H1 (cell line): ENCODE results near the gene ATPAF1. TPM values are rescaled to one million over a fixed set of nuclear protein-coding genes. Genes with fewer than 3 reads are reported as not detected.
A peak's percentile ranks its signal among the peaks of the same experiment; 100 is the strongest.

Source experiments
- CTCF ChIA-PET: fragments of 300-600 bp; sonication (Branson Sonifier 250); formaldehyde crosslinking; loops from one replicate; lab custom pipeline; 2021; ENCODE audit not compliant: partially characterized antibody; lab: Charles Lee
- POLR2A ChIA-PET: fragments of 300-600 bp; sonication (Branson Sonifier 250); formaldehyde crosslinking; loops from one replicate; lab custom pipeline; 2021; ENCODE audit warnings: inconsistent platforms; ENCODE audit not compliant: partially characterized antibody; lab: Charles Lee
- DNase-seq, 2 experiments: peaks; one replicate each; pipeline versions ENCODE4 v3.0.0 to v3.0.0-alpha.2; 2010 to 2022; ENCODE audit warnings: low spot score in 2 of 2, low read depth in 1 of 2, mixed read lengths in 1 of 2
- FAIRE-seq: peaks from 2 replicates; lab custom pipeline; 2011; peaks lifted over from hg19 to GRCh38; lab: Jason Lieb, UNC
- H2AFZ ChIP-seq: 2 replicates; pipeline ENCODE4 v1.8.1; 2012; ENCODE audit warnings: low read length, inconsistent platforms
- H2AK5ac ChIP-seq: 2 replicates; pipeline ENCODE4 v1.6.1; 2013; ENCODE audit warnings: low read depth, low read length
- H2BK120ac ChIP-seq: replicated peaks from 2 replicates; pipeline ENCODE3; 2013; ENCODE audit warnings: low read depth, low read length, inconsistent platforms
- H2BK12ac ChIP-seq: 2 replicates; pipeline ENCODE4 v1.6.1; 2013; ENCODE audit warnings: low read depth, low read length
- H2BK15ac ChIP-seq: 2 replicates; pipeline ENCODE4 v1.6.1; 2013; ENCODE audit warnings: low read length
- H2BK20ac ChIP-seq: 2 replicates; pipeline ENCODE4 v1.6.1; 2013; ENCODE audit warnings: low read length
- H2BK5ac ChIP-seq: 2 replicates; pipeline ENCODE4 v1.6.1; 2013; ENCODE audit warnings: low read depth, low read length
- H3K14ac ChIP-seq: 2 replicates; pipeline ENCODE4 v1.6.1; 2013; ENCODE audit warnings: inconsistent platforms; ENCODE audit not compliant: insufficient read length
- H3K18ac ChIP-seq: 2 replicates; pipeline ENCODE4 v1.6.1; 2013; ENCODE audit warnings: low read length; ENCODE audit errors: extremely low read depth
- H3K23ac ChIP-seq: 2 replicates; pipeline ENCODE4 v1.6.1; 2013; ENCODE audit warnings: inconsistent platforms; ENCODE audit not compliant: insufficient read length
- H3K23me2 ChIP-seq: 2 replicates; pipeline ENCODE4 v1.6.1; 2013; ENCODE audit warnings: low read depth, low read length
- H3K27ac ChIP-seq: 2 replicates; pipeline ENCODE4 v1.6.1; 2011; ENCODE audit warnings: low read depth, low read length, inconsistent platforms
- H3K27me3 ChIP-seq, 4 experiments: replicated peaks in 1 of 4; 1 replicate in 1 of 4; 2 replicates in 3 of 4; pipeline versions ENCODE4 v1.6.1 to v1.8.1; 2011 to 2013; ENCODE audit warnings: low read length in 3 of 4, mild to moderate bottlenecking in 3 of 4, inconsistent platforms in 2 of 4, mixed read lengths in 2 of 4, moderate library complexity in 1 of 4; ENCODE audit not compliant: control insufficient read depth in 3 of 4, insufficient read depth in 3 of 4; ENCODE audit errors: extremely low read depth in 1 of 4
- H3K36me3 ChIP-seq, 4 experiments: 2 replicates each; pipeline versions ENCODE4 v1.6.1 to v1.8.1; 2011 to 2013; ENCODE audit warnings: mild to moderate bottlenecking in 4 of 4, low read length in 3 of 4, moderate library complexity in 2 of 4, control low read depth in 1 of 4, inconsistent platforms in 1 of 4; ENCODE audit not compliant: insufficient read depth in 4 of 4, control insufficient read depth in 2 of 4
- H3K4ac ChIP-seq: replicated peaks from 2 replicates; pipeline ENCODE3; 2013; ENCODE audit warnings: low read length, low read depth, mixed read lengths, inconsistent platforms; ENCODE audit not compliant: insufficient read length
- H3K4me1 ChIP-seq, 4 experiments: replicated peaks in 1 of 4; 1 replicate in 1 of 4; 2 replicates in 3 of 4; pipeline versions ENCODE4 v1.6.1 to v1.8.1; 2011 to 2013; ENCODE audit warnings: low read length in 3 of 4, inconsistent platforms in 2 of 4, mixed read lengths in 1 of 4; ENCODE audit not compliant: insufficient read depth in 4 of 4, control insufficient read depth in 3 of 4
- H3K4me2 ChIP-seq, 2 experiments: 2 replicates each; pipeline versions ENCODE4 v1.6.1 to v1.8.1; 2011 to 2013; ENCODE audit warnings: low read depth in 2 of 2, low read length in 2 of 2, control low read depth in 1 of 2, inconsistent platforms in 1 of 2, mild to moderate bottlenecking in 1 of 2; ENCODE audit not compliant: insufficient read depth in 1 of 2
- H3K4me3 ChIP-seq, 4 experiments: fragments of 200-600, 300-600 bp in 1 of 4; sonication (generic), shearing (Covaris generic), sonication (Bioruptor Twin) in 1 of 4; 2 replicates each; pipeline versions ENCODE4 v1.5.1 to v1.8.1; 2011 to 2016; ENCODE audit warnings: low read length in 4 of 4, low read depth in 3 of 4, control low read depth in 2 of 4, inconsistent platforms in 2 of 4, mild to moderate bottlenecking in 2 of 4, mixed read lengths in 1 of 4, moderate library complexity in 1 of 4; ENCODE audit not compliant: insufficient read depth in 2 of 4; ENCODE audit errors: extremely low read depth in 1 of 4
- H3K56ac ChIP-seq: replicated peaks from 2 replicates; pipeline ENCODE3; 2013; ENCODE audit warnings: low read depth, mild to moderate bottlenecking, mixed read lengths, low read length, inconsistent platforms; ENCODE audit not compliant: insufficient read length
- H3K79me1 ChIP-seq: 2 replicates; pipeline ENCODE4 v1.6.1; 2013; ENCODE audit warnings: low read depth, low read length, control low read depth
- H3K79me2 ChIP-seq, 2 experiments: 2 replicates each; pipeline versions ENCODE4 v1.6.1 to v1.8.1; 2012 to 2013; ENCODE audit warnings: low read length in 2 of 2, mild to moderate bottlenecking in 2 of 2, inconsistent platforms in 1 of 2; ENCODE audit not compliant: insufficient read depth in 2 of 2, control insufficient read depth in 1 of 2
- H3K9ac ChIP-seq, 4 experiments: replicated peaks in 1 of 4; 1 replicate in 1 of 4; 2 replicates in 3 of 4; pipeline versions ENCODE4 v1.6.1 to v1.8.1; 2011 to 2013; ENCODE audit warnings: low read depth in 3 of 4, low read length in 3 of 4, control low read depth in 2 of 4, mild to moderate bottlenecking in 2 of 4, moderate library complexity in 2 of 4, inconsistent platforms in 1 of 4; ENCODE audit errors: extremely low read depth in 1 of 4
- H3K9me3 ChIP-seq, 2 experiments: 2 replicates each; pipeline versions ENCODE4 v1.6.1 to v1.8.1; 2012 to 2013; ENCODE audit warnings: mild to moderate bottlenecking in 2 of 2, moderate library complexity in 2 of 2, control low read depth in 1 of 2, inconsistent platforms in 1 of 2, low read depth in 1 of 2, low read length in 1 of 2, mixed read lengths in 1 of 2; ENCODE audit not compliant: insufficient read depth in 2 of 2
- H4K20me1 ChIP-seq, 2 experiments: replicated peaks in 1 of 2; 2 replicates each; pipeline versions ENCODE3 to v1.8.1; 2011 to 2013; ENCODE audit warnings: inconsistent platforms in 2 of 2, low read length in 2 of 2, mild to moderate bottlenecking in 1 of 2; ENCODE audit not compliant: insufficient read depth in 2 of 2, control insufficient read depth in 1 of 2
- H4K5ac ChIP-seq: 2 replicates; pipeline ENCODE4 v1.6.1; 2013; ENCODE audit warnings: low read length, low read depth, mixed read lengths, inconsistent platforms; ENCODE audit not compliant: insufficient read length
- H4K8ac ChIP-seq: 2 replicates; pipeline ENCODE4 v1.8.0; 2013; ENCODE audit warnings: mild to moderate bottlenecking, moderate library complexity, low read length, inconsistent platforms; ENCODE audit not compliant: insufficient read depth; ENCODE audit errors: extremely low read depth
- H4K91ac ChIP-seq: replicated peaks from 2 replicates; pipeline ENCODE3; 2013; ENCODE audit warnings: low read length, mixed read lengths, inconsistent platforms; ENCODE audit not compliant: insufficient read length
- CBX8 ChIP-seq: fragments of 300-800, 300-1000 bp; sonication (generic); IDR thresholded peaks from 2 replicates; pipeline ENCODE4 v1.7.1; 2016; ENCODE audit warnings: low read depth, low read length, borderline replicate concordance
- CHD1 ChIP-seq: IDR thresholded peaks from 2 replicates; pipeline ENCODE4 v1.6.1; 2012; ENCODE audit warnings: low read depth, low read length, improper control_type of control experiment
- GTF2F1 ChIP-seq: IDR thresholded peaks from 2 replicates; pipeline ENCODE4 v1.6.1; 2012; ENCODE audit warnings: low read depth, low read length, improper control_type of control experiment, borderline replicate concordance
- JUN ChIP-seq: IDR thresholded peaks from 2 replicates; pipeline ENCODE4 v1.6.1; 2011; ENCODE audit warnings: low read depth, mild to moderate bottlenecking, improper control_type of control experiment, low read length
- MAFK ChIP-seq: IDR thresholded peaks from 2 replicates; pipeline ENCODE4 v1.6.1; 2012; ENCODE audit warnings: low read depth, mild to moderate bottlenecking, improper control_type of control experiment, low read length
- NANOG ChIP-seq: IDR thresholded peaks from 2 replicates; pipeline ENCODE4 v1.6.1; 2011; ENCODE audit warnings: low read length, low read depth, mild to moderate bottlenecking, inconsistent platforms; ENCODE audit not compliant: insufficient read depth, poor library complexity, severe bottlenecking
- NRF1 ChIP-seq: IDR thresholded peaks from 2 replicates; pipeline ENCODE4 v1.6.1; 2011; ENCODE audit warnings: mild to moderate bottlenecking, low read depth, low read length, improper control_type of control experiment
- RXRA ChIP-seq: IDR thresholded peaks from 2 replicates; pipeline ENCODE4 v1.6.1; 2011; ENCODE audit warnings: low read depth, mild to moderate bottlenecking, low read length, moderate library complexity; ENCODE audit not compliant: insufficient read depth
- WGBS, 2 experiments: shearing (Covaris generic) in 1 of 2; methylation state at CpG; one replicate each; pipeline versions ENCODE4 v1.1.6 to v1.1.7; 2013 to 2015; ENCODE audit warnings: low lambda C conversion rate in 2 of 2, mixed read lengths in 2 of 2, inconsistent platforms in 1 of 2, low coverage in 1 of 2, missing lambda C conversion rate in 1 of 2; ENCODE audit not compliant: insufficient replicate concordance in 2 of 2, insufficient coverage in 1 of 2, insufficient read length in 1 of 2; ENCODE audit errors: extremely low coverage in 1 of 2, missing lambda C conversion rate in 1 of 2; 5-methylcytosine and 5-hydroxymethylcytosine counted together
- polyA plus RNA-seq, 7 experiments: library from polyadenylated mRNA; depleted of rRNA in 3 of 7; stranded (reverse) in 5 of 7; unstranded in 2 of 7; fragments of >200 nt in 5 of 7; fragments of 200-250 nt in 2 of 7; gene quantifications; 1 replicate in 5 of 7; 2 replicates in 1 of 7; 4 replicates in 1 of 7; pipeline versions ENCODE4 v1.2.1 to v1.2.3, GENCODE V29; 2011 to 2013; ENCODE audit warnings: missing spikeins in 2 of 7, mixed read lengths in 2 of 7
- total RNA-seq: library from RNA; stranded (reverse); fragmentation: NEBNext Ultra II Directional; extraction: Animal tissue kit (Norgen Biotek cat#: 25700); gene quantifications from 2 replicates; pipeline ENCODE4 v1.2.1, GENCODE V29; 2021
- TF ChIP-seq, protein P1 (sequence below): IDR thresholded peaks from 2 replicates; pipeline ENCODE4 v1.6.1; 2012; ENCODE audit warnings: inconsistent platforms
- TF ChIP-seq, protein P2 (sequence below), 3 experiments: IDR thresholded peaks; 1 replicate in 2 of 3; 2 replicates in 1 of 3; pipeline versions ENCODE4 v1.5.1 to v1.6.1; 2011; ENCODE audit warnings: low read length in 3 of 3, mild to moderate bottlenecking in 3 of 3, inconsistent platforms in 2 of 3, low read depth in 1 of 3, moderate library complexity in 1 of 3; ENCODE audit not compliant: insufficient read depth in 1 of 3; ENCODE audit errors: control extremely low read depth in 1 of 3

ATPAF1 gene
- total and polyA plus RNA-seq, 2 of the 8 experiments (the other 6 are each of a cell fraction or from before 2014, with no cell fraction given) = 46.7 to 55.9 TPM

DNA sequence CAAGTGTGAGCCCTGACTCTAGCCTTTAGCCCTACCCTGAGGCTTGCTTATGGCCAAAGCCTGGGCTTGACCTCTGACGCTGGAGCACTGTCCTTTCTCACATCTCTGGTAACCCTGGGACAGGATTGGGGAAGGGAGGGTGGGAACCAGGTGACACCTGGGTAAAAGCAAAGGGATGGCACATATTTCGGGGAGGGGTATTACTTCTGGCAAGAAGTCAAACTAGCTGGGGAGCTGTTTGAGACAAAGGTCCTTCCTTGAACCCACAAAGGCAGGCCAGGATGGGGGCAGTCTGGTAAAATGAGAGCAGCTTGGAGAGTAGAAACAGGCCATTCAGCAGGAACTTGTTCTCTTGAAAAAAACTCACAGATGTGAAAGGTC is 53.6 kb downstream of the ATPAF1 start:
- H3K4me1 ChIP-seq = peaks cover 11 to 35% (median 24%) of the 10 kb centered on the region in 4 experiments
- H2BK5ac ChIP-seq = peak overlapping the region; percentile 4; the same call in 1 of the 2 replicates
- DNase-seq (no peak), FAIRE-seq (no peak)
- H2BK15ac ChIP-seq = no peak overlapping the region
- H2AFZ ChIP-seq = no peak overlapping the region
- H3K4me3 ChIP-seq = no peak overlapping the region
- no peak overlapping the region for H3K18ac ChIP-seq
- no peak overlapping the region for H3K9ac ChIP-seq
- peak overlapping the region; percentile 64; the same call in 1 of the 2 replicates for H3K27ac ChIP-seq
- H4K91ac ChIP-seq = peak overlapping the region; percentile 54
- no peaks in the 10 kb centered on the region for H3K79me1 ChIP-seq
- H3K4ac ChIP-seq = peak overlapping the region; percentile 17
- H3K36me3 ChIP-seq = no peaks in the 10 kb centered on the region
- peak overlapping the region; percentile 10; the same call in 1 of the 2 replicates for H2BK12ac ChIP-seq
- ChIA-PET POLR2A (interaction anchor here (1.6 to 1.9 kb wide), 3 partner anchors 10 to 53 kb away, joined by 3 to 15 read pairs (median 8); partner anchors contain the start of genes ATPAF1 and MKNK1), CTCF (interaction anchor here (0.7 to 14.2 kb wide), 10 partner anchors 9 to 173 kb away, joined by 3 to 126 read pairs (median 4); partner anchors contain the start of gene MKNK1)
- peaks cover 0 to 11% (median 9%) of the 10 kb centered on the region in 4 experiments; a peak in 5 of 7 replicates for H3K27me3 ChIP-seq
- H3K56ac ChIP-seq = no peak overlapping the region
- peaks cover 7% of the 10 kb centered on the region; the same call in 1 of the 2 replicates for H3K23me2 ChIP-seq
- no peak overlapping the region for H3K23ac ChIP-seq
- no peak overlapping the region for H4K8ac ChIP-seq
- H3K14ac ChIP-seq = no peak overlapping the region
- peak overlapping the region in 1 of 2 experiments; percentile 19; a peak in 1 of 4 replicates for H3K4me2 ChIP-seq
- peak overlapping the region; percentile 14; the same call in 1 of the 2 replicates for H2AK5ac ChIP-seq
- H3K79me2 ChIP-seq = no peaks in the 10 kb centered on the region
- 82% methylated on average over 2 of the region's 2 CpGs; no CpG with 5 or more reads in 1 of the 2 experiments for WGBS, 2 experiments
- no peaks in the 10 kb centered on the region for H3K9me3 ChIP-seq
- H4K5ac ChIP-seq = no peak overlapping the region
- TF ChIP-seq CHD1 (no peak), CBX8 (no peak), GTF2F1 (no peak), NANOG (no peak), RXRA (no peak), JUN (no peak), NRF1 (no peak), MAFK (no peak)
- TF ChIP-seq, protein P1, sequence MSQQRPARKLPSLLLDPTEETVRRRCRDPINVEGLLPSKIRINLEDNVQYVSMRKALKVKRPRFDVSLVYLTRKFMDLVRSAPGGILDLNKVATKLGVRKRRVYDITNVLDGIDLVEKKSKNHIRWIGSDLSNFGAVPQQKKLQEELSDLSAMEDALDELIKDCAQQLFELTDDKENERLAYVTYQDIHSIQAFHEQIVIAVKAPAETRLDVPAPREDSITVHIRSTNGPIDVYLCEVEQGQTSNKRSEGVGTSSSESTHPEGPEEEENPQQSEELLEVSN = no peak
- TF ChIP-seq, protein P2, sequence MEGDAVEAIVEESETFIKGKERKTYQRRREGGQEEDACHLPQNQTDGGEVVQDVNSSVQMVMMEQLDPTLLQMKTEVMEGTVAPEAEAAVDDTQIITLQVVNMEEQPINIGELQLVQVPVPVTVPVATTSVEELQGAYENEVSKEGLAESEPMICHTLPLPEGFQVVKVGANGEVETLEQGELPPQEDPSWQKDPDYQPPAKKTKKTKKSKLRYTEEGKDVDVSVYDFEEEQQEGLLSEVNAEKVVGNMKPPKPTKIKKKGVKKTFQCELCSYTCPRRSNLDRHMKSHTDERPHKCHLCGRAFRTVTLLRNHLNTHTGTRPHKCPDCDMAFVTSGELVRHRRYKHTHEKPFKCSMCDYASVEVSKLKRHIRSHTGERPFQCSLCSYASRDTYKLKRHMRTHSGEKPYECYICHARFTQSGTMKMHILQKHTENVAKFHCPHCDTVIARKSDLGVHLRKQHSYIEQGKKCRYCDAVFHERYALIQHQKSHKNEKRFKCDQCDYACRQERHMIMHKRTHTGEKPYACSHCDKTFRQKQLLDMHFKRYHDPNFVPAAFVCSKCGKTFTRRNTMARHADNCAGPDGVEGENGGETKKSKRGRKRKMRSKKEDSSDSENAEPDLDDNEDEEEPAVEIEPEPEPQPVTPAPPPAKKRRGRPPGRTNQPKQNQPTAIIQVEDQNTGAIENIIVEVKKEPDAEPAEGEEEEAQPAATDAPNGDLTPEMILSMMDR (IDR thresholded peaks at IDR 0.05; ENCODE audit: control extremely low read depth in 1 of 3, insufficient read depth in 1 of 3, low read depth in 1 of 3, low read length in 3 of 3) = no peak
- TF ChIP-seq, all 59 proteins: peak for 0
- Histone ChIP-seq H2BK20ac (no peak overlapping the region), H4K20me1 (no peaks in the 10 kb centered on the region), H2BK120ac (peak overlapping the region; percentile 8)
